ENCODE results near the gene MTARC2. TPM values are rescaled to one million over a fixed set of nuclear protein-coding genes. Genes with fewer than 3 reads are reported as not detected.

Gene MTARC2
- total and polyA plus RNA-seq, 2 donors (not counting 1 experiment from before 2014, with no cell fraction given): 16.3 to 22.6 TPM

GRCh38 chr1:220827445-220828178 is 79.5 kb downstream of the MTARC2 start:
- Mint-ChIP-seq H3K27ac (no peak overlapping the region), H3K27me3 (peaks cover 19% of the 10 kb centered on the region), H3K4me1 (no peaks in the 10 kb centered on the region), H3K4me3 (no peak overlapping the region), H3K9me3 (ENCODE audit: insufficient read depth) (no peaks in the 10 kb centered on the region)
- no peaks in the 10 kb centered on the region for H4K20me1 ChIP-seq (ENCODE audit: control insufficient read depth, insufficient read depth, low read length, poor library complexity, severe bottlenecking)
- no peaks in the 10 kb centered on the region for H3K79me2 ChIP-seq (ENCODE audit: control insufficient read depth, insufficient read depth, low read length)
- ATAC-seq (ENCODE audit: low read depth): no peak
- no peaks in the 10 kb centered on the region for H3K4me1 ChIP-seq (ENCODE audit: control insufficient read depth in 2 of 2, insufficient read depth in 2 of 2, low read length in 2 of 2)
- WGBS (ENCODE audit: insufficient coverage): 90% methylated on average over 2 of the region's 4 CpGs
- intact Hi-C loops (cut with micrococcal nuclease): no loop called here
- no peaks in the 10 kb centered on the region for H3K36me3 ChIP-seq (replicated peaks in 1 of 2; ENCODE audit: control extremely low read depth in 1 of 2, control insufficient read depth in 1 of 2, extremely low read depth in 1 of 2, insufficient read depth in 2 of 2, low read length in 1 of 2)
- H3K4me2 ChIP-seq (replicated peaks; ENCODE audit: low read depth, low read length, poor library complexity, severe bottlenecking): no peak overlapping the region
- ChIA-PET CTCF (no interaction called here), POLR2A (no interaction called here)
- no peak overlapping the region for H3K9ac ChIP-seq (ENCODE audit: low read length)
- no peak for DNase-seq
- H3K9me3 ChIP-seq (ENCODE audit: control extremely low read depth in 1 of 3, control insufficient read depth in 2 of 3, insufficient read depth in 1 of 3, low read length in 2 of 3): no peaks in the 10 kb centered on the region
- no peak overlapping the region for H2AFZ ChIP-seq (ENCODE audit: insufficient read depth, low read depth, low read length, poor library complexity, severe bottlenecking)
- H3K27ac ChIP-seq (ENCODE audit: low read length in 2 of 2): no peak overlapping the region
- no peak overlapping the region for H3K4me3 ChIP-seq (ENCODE audit: control extremely low read depth in 1 of 5, extremely low read depth in 1 of 5, insufficient read depth in 1 of 5, low read depth in 2 of 5, low read length in 4 of 5)
- H3K27me3 ChIP-seq (replicated peaks in 1 of 4; ENCODE audit: control extremely low read depth in 1 of 4, control insufficient read depth in 3 of 4, insufficient read depth in 4 of 4, low read length in 3 of 4): peaks cover 0 to 3% (median 0%) of the 10 kb centered on the region in 4 experiments
- TF ChIP-seq EZH2 (IDR thresholded peaks at IDR 0.05; ENCODE audit: borderline replicate concordance, insufficient read depth, low read depth, low read length, poor library complexity, severe bottlenecking) (no peak), CTCF (IDR thresholded peaks at IDR 0.05) (no peak)

GRCh38 chr1:220828179-220828490 is 80.0 kb downstream of the MTARC2 start:
- intact Hi-C loops (cut with micrococcal nuclease): no loop called here
- TF ChIP-seq CTCF (IDR thresholded peaks at IDR 0.05) (no peak), EZH2 (IDR thresholded peaks at IDR 0.05; ENCODE audit: borderline replicate concordance, insufficient read depth, low read depth, low read length, poor library complexity, severe bottlenecking) (no peak)
- H3K9me3 Mint-ChIP-seq (ENCODE audit: insufficient read depth): no peaks in the 10 kb centered on the region
- H3K27ac ChIP-seq (ENCODE audit: low read length in 2 of 2): no peak overlapping the region
- no peaks in the 10 kb centered on the region for H3K4me1 ChIP-seq (ENCODE audit: control insufficient read depth in 2 of 2, insufficient read depth in 2 of 2, low read length in 2 of 2)
- H3K4me2 ChIP-seq (replicated peaks; ENCODE audit: low read depth, low read length, poor library complexity, severe bottlenecking): no peak overlapping the region
- H3K4me3 Mint-ChIP-seq: no peak overlapping the region
- peaks cover 0 to 3% (median 0%) of the 10 kb centered on the region in 4 experiments for H3K27me3 ChIP-seq (replicated peaks in 1 of 4; ENCODE audit: control extremely low read depth in 1 of 4, control insufficient read depth in 3 of 4, insufficient read depth in 4 of 4, low read length in 3 of 4)
- H3K27me3 Mint-ChIP-seq: peaks cover 15% of the 10 kb centered on the region
- H3K36me3 ChIP-seq (replicated peaks in 1 of 2; ENCODE audit: control extremely low read depth in 1 of 2, control insufficient read depth in 1 of 2, extremely low read depth in 1 of 2, insufficient read depth in 2 of 2, low read length in 1 of 2): no peaks in the 10 kb centered on the region
- no peaks in the 10 kb centered on the region for H3K4me1 Mint-ChIP-seq
- DNase-seq: no peak
- WGBS (ENCODE audit: insufficient coverage): 92% methylated on average over 3 of the region's 4 CpGs
- no peak overlapping the region for H3K4me3 ChIP-seq (ENCODE audit: control extremely low read depth in 1 of 5, extremely low read depth in 1 of 5, insufficient read depth in 1 of 5, low read depth in 2 of 5, low read length in 4 of 5)
- ChIA-PET CTCF (no interaction called here), POLR2A (no interaction called here)
- no peak overlapping the region for H3K9ac ChIP-seq (ENCODE audit: low read length)
- no peak for ATAC-seq (ENCODE audit: low read depth)
- H3K27ac Mint-ChIP-seq: no peak overlapping the region
- no peaks in the 10 kb centered on the region for H3K79me2 ChIP-seq (ENCODE audit: control insufficient read depth, insufficient read depth, low read length)
- no peaks in the 10 kb centered on the region for H4K20me1 ChIP-seq (ENCODE audit: control insufficient read depth, insufficient read depth, low read length, poor library complexity, severe bottlenecking)
- H3K9me3 ChIP-seq (ENCODE audit: control extremely low read depth in 1 of 3, control insufficient read depth in 2 of 3, insufficient read depth in 1 of 3, low read length in 2 of 3): no peaks in the 10 kb centered on the region
- H2AFZ ChIP-seq (ENCODE audit: insufficient read depth, low read depth, low read length, poor library complexity, severe bottlenecking): no peak overlapping the region

Data from B cell (primary cell).